ENCODE data around the gene PGGHG. TPM values are rescaled to one million over a fixed set of nuclear protein-coding genes. Genes with fewer than 3 reads are reported as not detected.
A peak's percentile ranks its signal among the peaks of the same experiment; 100 is the strongest.

PGGHG gene
- total RNA-seq, 1 donor from 2014 or later = 32.5 TPM

DNA sequence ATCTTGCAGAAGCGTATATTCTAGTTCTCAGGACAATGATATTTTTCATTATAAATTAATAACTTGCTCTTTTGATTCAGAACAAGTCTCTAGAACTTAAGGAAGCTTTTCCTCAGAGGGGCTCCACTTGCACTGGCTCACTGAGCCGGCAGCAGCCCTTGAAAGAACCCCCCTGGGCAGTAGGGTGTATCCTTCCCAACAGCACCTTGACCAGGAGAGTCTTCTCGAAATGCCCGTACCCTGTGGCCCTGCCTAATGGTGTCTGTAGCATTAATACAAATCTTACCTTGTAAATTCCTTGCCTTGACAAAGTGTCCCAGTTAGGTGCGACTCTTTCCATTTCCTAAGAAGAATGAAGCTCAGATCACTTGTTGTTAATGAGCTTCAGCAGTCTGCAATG lies 38.7 kb upstream of the PGGHG start:
- Mint-ChIP-seq H3K36me3 (peaks cover 22% of the 10 kb centered on the region), H3K4me3 (no peak overlapping the region), H3K27me3 (no peaks in the 10 kb centered on the region), H3K4me1 (ENCODE audit: unreplicated experiment) (no peaks in the 10 kb centered on the region), H3K9me3 (no peaks in the 10 kb centered on the region), H3K27ac (no peak overlapping the region)
- TF ChIP-seq, protein P1, sequence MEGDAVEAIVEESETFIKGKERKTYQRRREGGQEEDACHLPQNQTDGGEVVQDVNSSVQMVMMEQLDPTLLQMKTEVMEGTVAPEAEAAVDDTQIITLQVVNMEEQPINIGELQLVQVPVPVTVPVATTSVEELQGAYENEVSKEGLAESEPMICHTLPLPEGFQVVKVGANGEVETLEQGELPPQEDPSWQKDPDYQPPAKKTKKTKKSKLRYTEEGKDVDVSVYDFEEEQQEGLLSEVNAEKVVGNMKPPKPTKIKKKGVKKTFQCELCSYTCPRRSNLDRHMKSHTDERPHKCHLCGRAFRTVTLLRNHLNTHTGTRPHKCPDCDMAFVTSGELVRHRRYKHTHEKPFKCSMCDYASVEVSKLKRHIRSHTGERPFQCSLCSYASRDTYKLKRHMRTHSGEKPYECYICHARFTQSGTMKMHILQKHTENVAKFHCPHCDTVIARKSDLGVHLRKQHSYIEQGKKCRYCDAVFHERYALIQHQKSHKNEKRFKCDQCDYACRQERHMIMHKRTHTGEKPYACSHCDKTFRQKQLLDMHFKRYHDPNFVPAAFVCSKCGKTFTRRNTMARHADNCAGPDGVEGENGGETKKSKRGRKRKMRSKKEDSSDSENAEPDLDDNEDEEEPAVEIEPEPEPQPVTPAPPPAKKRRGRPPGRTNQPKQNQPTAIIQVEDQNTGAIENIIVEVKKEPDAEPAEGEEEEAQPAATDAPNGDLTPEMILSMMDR (conservative IDR thresholded peaks at IDR 0.05) = no peak
- DNase-seq (ENCODE audit: extremely low spot score, unreplicated experiment) = no peak

DNA sequence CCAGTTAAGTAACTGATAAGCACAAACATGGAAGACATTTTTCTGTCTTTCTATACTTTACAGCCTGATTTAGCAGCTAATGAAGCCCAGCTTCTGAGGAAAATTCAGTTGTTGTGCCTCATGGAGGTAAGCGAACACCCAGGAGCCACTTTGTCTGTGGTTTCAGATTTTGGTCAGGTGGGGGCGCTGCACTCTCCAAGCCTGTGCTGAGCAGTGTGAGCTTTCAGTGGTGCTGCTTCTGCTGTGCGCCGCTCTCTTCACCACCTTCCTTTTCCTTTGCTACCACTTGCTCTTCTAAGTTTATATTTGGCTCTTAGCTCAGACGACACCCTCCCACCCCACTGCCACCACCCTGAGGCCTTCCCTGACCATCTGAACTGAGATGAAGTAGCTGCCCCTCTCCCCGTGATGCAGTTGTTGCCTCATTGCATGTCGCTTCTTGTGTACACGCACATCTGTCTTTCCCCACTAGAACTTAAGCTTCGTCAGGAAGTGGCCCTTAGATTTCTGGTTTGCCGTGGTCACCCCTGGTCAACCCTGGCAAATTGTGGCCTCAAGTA lies 38.1 kb upstream of the PGGHG start:
- no peak overlapping the region for H3K27ac Mint-ChIP-seq
- no peak for DNase-seq (ENCODE audit: extremely low spot score, unreplicated experiment)
- H3K27me3 Mint-ChIP-seq = no peaks in the 10 kb centered on the region
- H3K9me3 Mint-ChIP-seq = no peaks in the 10 kb centered on the region
- H3K36me3 Mint-ChIP-seq = peaks cover 21% of the 10 kb centered on the region
- TF ChIP-seq, protein P1 (conservative IDR thresholded peaks at IDR 0.05) = peak; percentile 79
- no peaks in the 10 kb centered on the region for H3K4me1 Mint-ChIP-seq (ENCODE audit: unreplicated experiment)
- H3K4me3 Mint-ChIP-seq = no peak overlapping the region

DNA sequence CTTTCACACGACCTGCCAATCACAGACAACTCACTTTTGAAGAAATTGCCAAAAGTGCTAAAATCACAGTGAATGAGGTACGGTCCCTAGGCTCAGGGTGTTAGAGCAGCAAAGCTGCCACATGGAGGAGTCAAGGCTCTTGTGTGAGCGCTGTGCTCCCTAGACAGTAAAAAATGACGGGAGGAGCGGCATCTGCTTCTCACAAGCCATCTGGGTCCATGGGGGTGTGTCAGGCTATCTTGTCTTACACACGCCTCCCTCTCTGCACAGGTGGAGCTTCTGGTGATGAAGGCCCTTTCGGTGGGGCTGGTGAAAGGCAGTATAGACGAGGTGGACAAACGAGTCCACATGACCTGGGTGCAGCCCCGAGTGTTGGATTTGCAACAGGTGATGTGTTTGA lies 37.4 kb upstream of the PGGHG start:
- H3K27ac Mint-ChIP-seq = no peak overlapping the region
- no peak for DNase-seq (ENCODE audit: extremely low spot score, unreplicated experiment)
- no peaks in the 10 kb centered on the region for H3K27me3 Mint-ChIP-seq
- TF ChIP-seq, protein P1 (conservative IDR thresholded peaks at IDR 0.05) = no peak
- H3K36me3 Mint-ChIP-seq = peaks cover 17% of the 10 kb centered on the region
- H3K4me3 Mint-ChIP-seq = no peak overlapping the region
- no peaks in the 10 kb centered on the region for H3K9me3 Mint-ChIP-seq
- H3K4me1 Mint-ChIP-seq (ENCODE audit: unreplicated experiment) = no peaks in the 10 kb centered on the region

DNA sequence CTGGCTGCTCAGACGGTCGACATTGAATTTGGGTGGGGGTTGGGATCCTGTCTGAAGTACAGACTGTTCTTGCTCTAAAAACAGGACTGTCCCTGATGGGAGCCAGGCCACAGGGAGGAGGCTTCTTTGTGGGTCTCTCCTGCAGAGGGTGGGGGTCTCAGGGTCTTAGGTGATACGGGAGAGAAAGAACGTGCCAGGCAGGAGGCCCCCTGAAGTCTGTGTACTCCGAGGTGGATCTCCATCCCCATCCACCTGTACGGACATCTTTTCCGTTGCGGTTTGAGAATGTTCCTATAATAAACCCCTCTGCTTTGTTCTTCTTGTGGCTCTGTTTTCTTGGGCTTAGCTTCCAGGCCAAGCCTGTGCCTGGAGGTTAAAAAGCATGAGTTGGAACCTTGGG lies 36.3 kb upstream of the PGGHG start:
- Mint-ChIP-seq H3K27ac (no peak overlapping the region), H3K4me1 (ENCODE audit: unreplicated experiment) (no peaks in the 10 kb centered on the region)

DNA sequence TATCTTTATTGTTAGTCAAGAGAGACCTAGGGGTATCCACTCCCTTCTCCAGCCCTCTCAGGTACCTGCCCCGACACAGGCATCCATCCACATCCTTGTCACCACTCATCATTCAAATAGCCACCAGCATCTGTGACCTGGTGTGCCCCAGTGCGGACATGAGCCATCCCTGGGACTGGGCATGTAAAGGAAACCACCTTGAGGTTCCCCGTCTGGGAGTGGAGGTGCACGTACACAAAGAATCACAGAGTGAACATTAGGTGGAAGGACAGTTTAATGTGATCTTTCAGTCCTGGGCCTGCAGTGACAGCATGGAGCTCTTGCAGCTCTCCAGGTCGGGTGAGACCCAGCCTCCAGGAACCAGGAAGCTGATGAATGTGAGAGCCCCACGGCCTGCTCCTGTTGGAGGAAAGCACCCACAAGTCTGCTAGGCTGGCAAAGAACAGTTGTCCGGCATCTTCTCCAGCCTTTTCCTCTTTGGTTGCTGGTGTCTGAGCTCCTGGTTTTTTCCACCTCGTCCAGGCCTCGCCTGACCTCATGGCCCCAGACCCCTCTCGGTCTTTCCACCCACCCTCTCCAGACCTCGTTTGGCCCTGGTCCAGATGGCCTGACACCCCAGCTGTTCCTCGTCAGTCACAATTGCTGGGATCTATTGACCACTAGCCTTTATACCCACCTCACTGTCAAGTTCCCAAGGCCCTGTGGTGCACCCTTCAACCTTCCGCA lies 35.6 kb upstream of the PGGHG start:
- TF ChIP-seq, protein P1 (conservative IDR thresholded peaks at IDR 0.05) = no peak
- no peaks in the 10 kb centered on the region for H3K27me3 Mint-ChIP-seq
- no peak overlapping the region for H3K27ac Mint-ChIP-seq

More for the DNA sequence above, 36.3 kb upstream of the PGGHG start:
- Mint-ChIP-seq H3K4me3 (no peak overlapping the region), H3K36me3 (peaks cover 13% of the 10 kb centered on the region), H3K27me3 (no peaks in the 10 kb centered on the region), H3K9me3 (no peaks in the 10 kb centered on the region)
- TF ChIP-seq, protein P1 (conservative IDR thresholded peaks at IDR 0.05) = no peak
- no peak for DNase-seq (ENCODE audit: extremely low spot score, unreplicated experiment)

More for the DNA sequence above, 35.6 kb upstream of the PGGHG start:
- no peak for DNase-seq (ENCODE audit: extremely low spot score, unreplicated experiment)
- no peaks in the 10 kb centered on the region for H3K4me1 Mint-ChIP-seq (ENCODE audit: unreplicated experiment)
- peaks cover 9% of the 10 kb centered on the region for H3K36me3 Mint-ChIP-seq
- H3K4me3 Mint-ChIP-seq = no peak overlapping the region
- no peaks in the 10 kb centered on the region for H3K9me3 Mint-ChIP-seq

Data from type B pancreatic cell (in vitro differentiated cells).